Stomach (tissue), 4 donors: Measurements from ENCODE around the gene TMEM87B.

Source experiments
- CTCF ChIP-seq, 7 experiments: fragments of 450-650 bp in 4 of 7; fragments of 200-600 bp in 3 of 7; sonication (generic) in 3 of 7; IDR thresholded peaks; one replicate each; pipeline ENCODE4 v1.5.1; 2016 to 2019; ENCODE audit warnings: antibody characterized with exemption in 7 of 7, control low read depth in 2 of 7, mild to moderate bottlenecking in 1 of 7
- EP300 ChIP-seq: sonication (generic); formaldehyde crosslinking; IDR thresholded peaks from one replicate; pipeline ENCODE4 v1.6.1; 2017; ENCODE audit warnings: antibody characterized with exemption

GRCh38 chr2:112034924-112035323, 20.1 kb upstream of the TMEM87B start:
- TF ChIP-seq CTCF (IDR thresholded peaks at IDR 0.05) (no peak), EP300 (no peak)
